Testis (tissue), 2 donors: ENCODE data around the gene VPS26C.

ENCODE experiments used
- POLR2A ChIP-seq: fragments of 450-650 bp; IDR thresholded peaks from one replicate; pipeline ENCODE4 v1.6.1; 2017; ENCODE audit warnings: antibody characterized with exemption, mild to moderate bottlenecking, moderate library complexity
- TF ChIP-seq, protein P1 (sequence below), 3 experiments: fragments of 450-650 bp in 2 of 3; fragments of 200-600 bp in 1 of 3; sonication (generic) in 1 of 3; IDR thresholded peaks; one replicate each; pipeline ENCODE4 v1.5.1; 2016 to 2019; ENCODE audit warnings: antibody characterized with exemption in 3 of 3, mild to moderate bottlenecking in 2 of 3, moderate library complexity in 1 of 3

DNA sequence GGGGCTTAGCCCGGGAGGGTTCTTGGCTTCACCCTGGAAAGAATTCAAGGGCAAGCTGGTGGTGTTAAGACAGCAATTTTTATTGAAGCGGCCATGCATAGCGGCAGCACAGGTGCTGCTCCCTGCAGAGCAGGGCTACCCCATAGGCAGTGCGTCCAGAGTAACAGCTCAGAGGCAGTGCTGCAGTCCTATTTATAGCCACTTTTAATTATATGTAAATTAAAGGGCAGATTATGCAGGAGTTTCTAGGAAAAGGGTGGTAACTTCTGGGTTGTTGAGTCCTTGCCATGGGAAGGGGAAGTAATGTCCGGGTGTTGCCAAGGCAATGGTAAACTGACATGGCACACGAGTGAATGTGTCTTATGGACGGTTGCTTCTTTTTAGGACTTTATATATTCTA is 57.0 kb downstream of the VPS26C start:
- TF ChIP-seq, protein P1, sequence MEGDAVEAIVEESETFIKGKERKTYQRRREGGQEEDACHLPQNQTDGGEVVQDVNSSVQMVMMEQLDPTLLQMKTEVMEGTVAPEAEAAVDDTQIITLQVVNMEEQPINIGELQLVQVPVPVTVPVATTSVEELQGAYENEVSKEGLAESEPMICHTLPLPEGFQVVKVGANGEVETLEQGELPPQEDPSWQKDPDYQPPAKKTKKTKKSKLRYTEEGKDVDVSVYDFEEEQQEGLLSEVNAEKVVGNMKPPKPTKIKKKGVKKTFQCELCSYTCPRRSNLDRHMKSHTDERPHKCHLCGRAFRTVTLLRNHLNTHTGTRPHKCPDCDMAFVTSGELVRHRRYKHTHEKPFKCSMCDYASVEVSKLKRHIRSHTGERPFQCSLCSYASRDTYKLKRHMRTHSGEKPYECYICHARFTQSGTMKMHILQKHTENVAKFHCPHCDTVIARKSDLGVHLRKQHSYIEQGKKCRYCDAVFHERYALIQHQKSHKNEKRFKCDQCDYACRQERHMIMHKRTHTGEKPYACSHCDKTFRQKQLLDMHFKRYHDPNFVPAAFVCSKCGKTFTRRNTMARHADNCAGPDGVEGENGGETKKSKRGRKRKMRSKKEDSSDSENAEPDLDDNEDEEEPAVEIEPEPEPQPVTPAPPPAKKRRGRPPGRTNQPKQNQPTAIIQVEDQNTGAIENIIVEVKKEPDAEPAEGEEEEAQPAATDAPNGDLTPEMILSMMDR (IDR thresholded peaks at IDR 0.05), result no peak
- no peak for TF ChIP-seq POLR2A
